Dermis blood vessel endothelial cell (primary cell): ENCODE measurements around the gene ABCA7. TPM values are rescaled to one million over a fixed set of nuclear protein-coding genes. Genes with fewer than 3 reads are reported as not detected.

ENCODE experiments used
- DNase-seq: peaks from one replicate; pipeline ENCODE4 v3.0.0; 2010
- total RNA-seq: library from RNA; depleted of rRNA; stranded (reverse); fragments of >200 nt; gene quantifications from 2 replicates; pipeline ENCODE4 v1.2.3, GENCODE V29; 2014

The ABCA7 gene
- total RNA-seq, 1 donor from 2014 or later, result 9.4 TPM

- DNase-seq, result no peak
These were observed 34.9 kb upstream of the ABCA7 start for GRCh38 chr19:1004803-1005664.

DNA sequence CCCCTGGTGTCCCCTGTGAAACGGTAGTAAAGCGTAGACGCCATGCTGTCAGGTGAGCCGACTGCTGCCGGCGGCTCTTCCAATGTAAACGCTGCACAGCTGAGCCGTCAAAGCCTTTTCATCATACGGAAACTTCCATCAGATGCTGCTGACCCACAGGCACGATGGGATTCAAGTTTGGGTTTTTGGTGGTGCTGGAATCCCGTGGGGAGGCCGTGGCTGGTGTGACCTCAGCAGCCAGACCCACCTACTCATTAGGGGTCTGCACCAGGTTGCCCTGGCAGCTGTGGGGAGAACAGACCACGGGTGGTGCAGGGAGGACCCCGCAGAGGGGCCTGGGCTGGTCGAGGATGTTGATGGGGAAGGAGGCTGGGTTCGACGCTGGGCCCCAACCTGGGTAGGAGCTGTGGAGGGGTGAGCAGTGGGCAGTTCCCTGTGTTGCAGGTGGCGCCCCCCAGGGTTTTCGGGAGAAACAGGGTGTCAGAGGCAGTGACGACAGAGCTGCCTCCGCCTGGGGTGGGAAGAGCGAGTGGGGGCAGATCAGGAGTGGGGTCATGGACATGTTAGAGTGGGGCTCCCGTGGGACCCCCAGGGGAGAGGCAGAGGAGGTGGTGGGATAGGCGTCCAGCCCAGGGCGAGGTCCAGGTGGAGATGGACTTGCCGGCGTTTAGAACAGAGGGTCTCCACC, 33.1 kb upstream of the ABCA7 start:
- DNase-seq, result no peak

GRCh38 chr19:1007399-1008251, 32.3 kb upstream of the ABCA7 start:
- no peak for DNase-seq

DNA sequence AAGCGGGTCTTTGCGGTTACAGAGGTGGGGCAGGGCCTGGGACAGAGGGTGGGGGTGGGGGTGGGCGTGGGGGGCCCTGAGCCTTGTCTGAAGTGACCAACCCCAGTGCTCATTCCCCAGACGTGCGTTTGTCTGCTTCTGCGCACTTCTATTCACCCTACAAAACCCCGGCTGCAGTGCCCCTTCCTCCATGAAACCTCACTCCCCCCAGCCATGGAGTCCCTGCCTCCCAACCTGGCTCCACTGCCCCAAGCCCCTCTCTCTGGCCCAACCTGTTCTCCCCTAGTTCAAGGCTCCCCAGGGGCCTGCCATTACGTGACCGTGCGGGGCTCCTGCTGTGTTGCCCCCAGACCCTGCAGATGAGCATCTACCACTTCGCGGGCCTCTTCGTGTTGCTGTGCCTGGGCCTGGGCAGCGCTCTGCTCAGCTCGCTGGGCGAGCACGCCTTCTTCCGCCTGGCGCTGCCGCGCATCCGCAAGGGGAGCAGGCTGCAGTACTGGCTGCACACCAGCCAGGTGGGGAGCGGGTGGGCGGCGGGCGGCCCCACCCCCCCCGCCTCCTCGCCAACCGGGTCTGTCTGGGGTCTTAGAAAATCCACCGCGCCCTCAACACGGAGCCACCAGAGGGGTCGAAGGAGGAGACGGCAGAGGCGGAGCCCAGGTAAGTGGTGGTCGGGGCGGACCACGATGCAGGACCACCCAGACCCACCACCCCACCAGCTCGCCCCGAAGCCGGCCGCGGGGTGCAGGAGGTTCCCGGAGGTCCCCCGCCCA, 31.5 kb upstream of the ABCA7 start:
- DNase-seq, result no peak

DNA sequence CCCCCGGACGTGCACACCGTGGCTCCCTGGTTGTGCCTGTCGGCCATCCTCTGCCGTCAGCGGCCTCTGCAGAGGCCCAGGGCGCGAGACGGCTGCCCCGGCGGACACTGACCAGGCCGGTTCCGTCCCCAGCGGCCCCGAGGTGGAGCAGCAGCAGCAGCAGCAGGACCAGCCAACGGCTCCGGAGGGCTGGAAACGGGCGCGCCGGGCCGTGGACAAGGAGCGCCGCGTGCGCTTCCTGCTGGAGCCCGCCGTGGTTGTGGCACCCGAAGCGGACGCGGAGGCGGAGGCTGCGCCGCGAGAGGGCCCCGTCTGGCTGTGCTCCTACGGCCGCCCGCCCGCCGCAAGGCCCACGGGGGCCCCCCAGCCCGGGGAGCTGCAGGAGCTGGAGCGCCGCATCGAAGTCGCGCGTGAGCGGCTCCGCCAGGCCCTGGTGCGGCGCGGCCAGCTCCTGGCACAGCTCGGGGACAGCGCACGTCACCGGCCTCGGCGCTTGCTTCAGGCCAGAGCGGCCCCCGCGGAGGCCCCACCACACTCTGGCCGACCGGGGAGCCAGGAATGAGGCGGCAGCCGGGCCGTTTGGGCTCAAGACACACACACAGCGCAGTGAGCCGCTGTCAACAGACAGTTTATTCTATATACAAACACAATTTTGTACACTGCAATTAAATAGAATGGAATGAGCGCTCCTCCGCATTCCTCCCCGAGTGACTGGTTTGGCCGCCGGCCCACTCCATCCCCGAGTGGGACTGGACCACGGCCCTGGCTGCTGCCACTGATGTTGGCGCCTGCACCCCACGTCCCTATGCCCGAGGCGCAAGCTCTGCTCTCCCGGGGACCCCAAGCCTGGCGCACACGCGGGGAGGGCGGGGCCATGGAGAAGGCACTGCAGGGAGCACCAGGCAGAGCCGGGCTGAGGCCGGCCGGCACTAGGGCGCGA, 30.6 kb upstream of the ABCA7 start:
- no peak for DNase-seq

DNA sequence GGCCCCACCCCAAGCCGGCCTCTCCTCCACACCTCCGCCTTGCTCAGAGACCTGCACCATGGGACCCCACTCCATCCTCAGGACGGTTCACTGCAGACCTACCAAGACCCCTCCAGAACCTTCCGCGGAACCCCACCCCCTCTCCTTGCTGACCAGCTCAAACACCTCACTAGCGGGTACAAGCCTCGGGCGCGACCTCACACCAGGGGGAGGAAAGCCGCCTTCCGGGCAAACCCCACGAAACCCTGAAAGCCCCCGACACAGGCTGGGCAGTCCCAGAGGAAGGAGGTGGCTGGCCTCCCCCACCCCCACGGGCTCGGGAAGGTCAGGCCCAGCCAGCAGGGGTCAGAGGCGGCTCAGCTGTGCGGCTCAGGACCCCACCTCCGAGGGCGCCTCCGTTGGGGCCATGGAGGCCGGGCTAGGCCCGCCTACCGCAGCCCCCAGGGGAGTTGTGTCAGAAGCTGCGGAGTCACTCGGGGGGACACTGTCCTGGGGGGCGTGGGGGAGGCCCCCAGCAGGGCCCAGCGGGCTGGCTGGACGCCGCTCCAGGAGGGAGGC, 29.8 kb upstream of the ABCA7 start:
- no peak for DNase-seq

DNA sequence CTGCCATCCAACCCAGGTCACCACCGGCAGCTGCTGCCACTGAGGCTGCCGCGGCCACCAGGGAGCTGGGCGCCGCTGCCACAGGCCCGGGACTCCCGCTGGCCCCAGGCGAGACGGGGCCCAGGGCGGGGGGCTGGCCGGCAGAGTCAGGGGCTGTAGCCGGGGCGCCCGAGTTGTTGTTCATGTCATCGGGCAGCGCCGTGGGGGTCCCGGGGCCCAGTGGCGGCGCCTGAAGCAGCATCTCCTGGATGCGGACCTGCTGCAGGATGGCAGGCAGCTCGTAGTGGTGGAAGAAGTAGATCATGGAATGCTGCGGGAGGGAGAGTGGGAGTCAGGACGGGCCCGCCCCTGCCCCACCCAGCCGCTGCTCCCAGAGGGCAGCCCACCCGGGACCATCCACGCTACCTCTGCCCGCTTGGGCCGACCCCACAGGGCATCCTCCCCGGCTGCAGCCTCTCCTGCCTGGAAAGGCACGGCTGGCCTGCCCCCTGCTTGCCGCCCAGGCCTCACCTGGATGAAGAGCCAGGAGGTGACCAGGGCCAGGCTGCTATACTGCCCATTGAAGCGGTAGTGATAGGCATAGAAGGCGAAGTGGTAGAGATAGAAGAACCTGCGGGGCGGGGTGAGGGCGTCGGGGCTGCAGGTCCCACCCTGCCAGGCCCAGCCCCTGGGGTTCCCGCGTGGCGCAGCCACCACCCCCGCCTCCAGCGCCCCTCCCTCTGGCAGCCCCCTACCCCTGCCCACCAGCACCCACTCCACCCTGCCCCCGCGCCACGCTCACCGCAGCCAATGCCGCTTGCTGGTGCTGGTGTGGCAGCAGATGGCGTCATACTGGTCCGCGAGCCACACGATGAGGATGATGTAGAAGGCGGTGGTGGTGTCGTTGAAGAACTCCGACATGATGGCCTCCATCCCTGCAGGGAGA, 29.1 kb upstream of the ABCA7 start:
- DNase-seq, result no peak

- no peak for DNase-seq
These were observed 28.0 kb upstream of the ABCA7 start for GRCh38 chr19:1011831-1012333.

DNA sequence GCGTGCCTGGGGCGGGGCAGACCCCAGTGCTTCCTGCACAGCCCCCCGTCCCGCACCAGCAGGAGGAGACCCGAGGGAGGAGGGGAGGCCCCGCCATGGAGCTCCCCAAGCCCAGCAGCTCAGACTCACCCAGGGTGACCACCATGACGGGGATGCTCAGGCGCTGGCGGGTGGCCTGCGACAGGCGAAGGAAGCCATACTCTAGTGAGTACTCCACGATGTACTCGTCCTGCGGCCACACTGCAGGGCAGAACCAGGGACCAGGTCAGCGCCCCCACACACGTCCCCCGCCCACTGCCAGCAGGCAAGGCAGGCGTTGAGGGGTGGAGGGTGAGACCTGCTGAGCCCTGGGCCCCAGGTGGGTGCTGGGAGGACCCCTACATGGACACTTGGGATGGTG, 27.6 kb upstream of the ABCA7 start:
- no peak for DNase-seq

DNA sequence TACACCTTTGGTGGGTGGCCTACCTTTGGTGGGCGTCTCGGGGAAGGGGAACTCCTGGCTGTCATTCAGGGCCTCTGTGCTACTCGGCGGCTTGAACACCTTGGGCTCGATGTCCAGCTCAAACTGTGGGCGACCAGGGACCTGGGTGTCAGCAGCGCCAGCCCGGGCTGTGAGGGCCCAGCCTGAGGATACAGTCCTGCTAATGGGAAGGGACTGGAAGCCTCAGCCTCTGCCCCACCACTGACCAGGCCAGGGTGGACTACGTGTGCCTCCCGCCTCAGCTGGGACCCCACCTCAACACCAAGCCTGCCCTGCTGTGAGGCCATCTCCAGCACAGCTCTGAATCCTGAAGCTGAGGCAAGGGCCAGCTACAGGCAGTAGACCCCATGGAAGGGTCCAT, 26.7 kb upstream of the ABCA7 start:
- no peak for DNase-seq

DNA sequence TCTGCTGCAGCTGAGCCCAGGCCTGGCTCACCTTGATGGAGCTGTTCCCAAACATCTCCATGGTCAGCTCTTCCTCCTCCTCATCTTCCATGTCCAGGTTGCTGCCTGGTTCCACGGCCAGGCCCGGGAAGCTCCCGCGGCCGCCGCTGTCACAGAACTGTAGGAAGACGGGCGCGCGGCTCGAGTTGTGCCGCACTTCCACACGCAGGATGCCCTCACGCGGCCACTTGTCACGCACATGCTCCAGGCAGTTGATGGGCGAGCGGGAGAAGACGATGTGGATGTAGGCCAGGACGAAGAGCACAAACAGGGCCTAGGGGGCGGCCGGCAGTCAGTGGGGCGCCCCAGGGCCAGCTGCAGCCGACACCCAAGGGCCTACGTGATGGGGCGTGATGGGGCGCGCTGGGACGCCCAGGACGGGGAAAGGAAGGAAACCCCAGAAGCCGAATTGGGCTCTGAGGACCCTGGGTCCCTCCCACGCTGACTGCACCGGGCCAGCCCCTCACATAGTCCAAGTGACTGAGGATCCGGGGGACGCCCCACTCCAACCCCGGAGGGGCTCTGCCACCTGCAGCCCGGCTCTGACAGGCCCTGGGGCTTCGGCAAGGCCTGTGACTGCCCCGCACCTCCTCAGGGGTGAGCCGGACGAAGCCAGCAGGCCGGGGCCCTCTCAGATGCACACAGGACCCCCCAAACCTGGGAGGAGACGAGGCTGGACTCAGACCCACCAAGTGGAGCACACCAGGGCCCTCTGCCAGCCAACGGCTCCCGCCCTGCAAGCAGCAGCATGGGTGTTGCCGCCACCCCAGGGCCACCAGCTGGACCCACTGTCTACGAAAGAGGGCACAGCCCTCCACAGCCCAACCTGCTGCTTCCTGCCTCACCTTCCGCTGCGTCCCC, 25.5 kb upstream of the ABCA7 start:
- no peak for DNase-seq

DNA sequence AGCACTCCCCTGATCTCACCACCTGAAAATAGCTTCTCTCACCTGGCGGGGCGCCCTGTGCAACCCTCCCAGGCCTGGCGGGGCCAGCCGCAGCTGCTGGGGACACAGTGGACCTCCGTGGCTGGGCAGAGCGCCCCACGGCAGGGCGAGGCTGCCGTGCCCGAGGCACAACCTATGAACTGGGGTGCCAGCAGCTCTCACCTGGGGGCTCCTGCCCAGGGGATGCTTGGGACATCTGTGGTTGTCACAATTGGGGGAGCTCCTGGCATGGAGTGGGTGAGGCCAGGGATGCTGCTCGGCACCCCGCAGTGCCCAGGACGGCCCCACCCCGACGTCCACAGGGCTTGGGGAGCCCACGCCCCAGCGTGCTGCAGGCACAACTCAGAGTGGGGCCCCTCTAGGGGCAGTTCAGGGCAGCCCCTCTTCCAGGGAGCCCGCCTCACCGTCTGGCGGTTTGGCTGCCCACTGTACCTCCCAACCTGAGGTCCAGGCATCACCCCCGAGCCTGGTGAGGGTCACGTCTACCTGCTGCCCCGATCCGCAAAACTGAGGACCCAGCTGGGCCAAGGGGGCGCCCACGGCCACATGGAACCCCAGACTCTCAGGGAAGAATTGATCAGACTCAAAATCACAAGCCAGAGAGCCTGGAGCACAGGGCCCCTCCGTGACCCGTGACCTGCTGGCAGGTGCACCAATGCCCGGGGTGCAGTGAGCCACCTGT, 24.7 kb upstream of the ABCA7 start:
- no peak for DNase-seq

DNA sequence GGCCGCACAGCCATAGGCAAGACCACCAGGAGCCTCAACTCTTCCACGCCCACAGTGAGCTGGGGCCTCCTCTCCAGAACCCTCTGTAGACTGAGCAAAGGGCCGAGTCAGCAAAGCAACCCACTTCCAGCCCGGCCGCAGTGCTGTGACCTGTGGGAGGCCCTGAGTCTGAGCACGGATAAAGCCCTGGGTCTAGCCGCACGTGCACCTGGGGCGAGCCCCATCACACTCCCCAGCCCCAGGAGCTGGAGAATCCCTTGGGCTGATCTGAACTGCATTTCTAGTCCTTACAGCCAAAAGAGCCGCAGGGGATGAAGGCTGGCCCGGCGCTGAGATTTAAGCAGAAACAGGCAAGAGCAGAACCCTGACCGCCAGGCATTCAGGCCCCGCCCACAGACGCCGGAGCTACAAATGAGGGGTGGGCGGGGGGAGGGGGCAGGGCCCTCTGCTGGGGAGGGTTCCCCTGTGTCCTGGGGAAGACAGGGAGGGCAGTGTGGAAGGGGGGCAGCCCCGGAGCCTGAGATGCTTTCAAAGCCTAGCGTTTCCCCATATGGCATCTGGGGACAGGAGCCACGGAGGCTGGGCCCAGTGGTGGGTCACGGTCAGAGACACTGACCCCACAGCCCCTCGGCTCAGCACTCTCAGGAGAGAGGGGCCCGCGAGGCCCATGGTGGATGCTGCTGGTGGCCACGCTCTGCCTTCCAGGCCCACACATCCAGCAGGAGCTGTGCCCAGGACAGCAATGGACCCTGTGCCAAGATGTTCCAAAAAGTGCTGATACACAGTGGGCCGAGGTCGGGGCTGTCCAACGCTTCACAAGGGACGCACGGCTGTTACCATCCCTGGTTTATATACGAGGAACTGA, 23.9 kb upstream of the ABCA7 start:
- DNase-seq, result no peak

DNA sequence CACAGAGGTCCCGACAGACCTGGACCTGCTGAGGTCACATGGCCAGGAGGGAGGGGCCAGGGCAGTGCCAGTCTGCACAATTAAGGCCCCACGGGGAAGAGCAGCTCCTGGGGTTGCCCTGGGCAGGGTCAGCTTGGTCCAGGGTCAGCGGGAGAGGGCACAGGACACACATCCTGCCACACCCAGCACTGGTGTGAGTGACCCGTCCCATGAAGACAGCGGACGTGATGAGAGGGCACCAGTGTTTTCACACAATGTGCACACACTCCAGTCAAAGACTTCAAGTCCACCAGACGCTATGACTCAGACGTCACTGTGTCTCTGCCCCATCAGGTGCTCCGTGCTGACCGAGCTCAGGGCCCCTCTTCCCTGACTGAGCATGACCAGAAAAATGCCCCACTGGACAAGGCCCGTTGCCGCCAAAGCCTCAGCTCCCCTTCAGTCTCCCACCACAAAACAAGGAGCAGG, 23.2 kb upstream of the ABCA7 start:
- peak; percentile 82 for DNase-seq

- DNase-seq, result peak; percentile 28
These were observed 22.6 kb upstream of the ABCA7 start for GRCh38 chr19:1017115-1017905.

- DNase-seq, result no peak
These were observed 22.0 kb upstream of the ABCA7 start for GRCh38 chr19:1017906-1018305.
